Measurements from ENCODE around the gene RNF223. TPM values are rescaled to one million over a fixed set of nuclear protein-coding genes. Genes with fewer than 3 reads are reported as not detected.

RNF223 gene
- total RNA-seq, 1 experiment from 2014 or later, result not detected

DNA sequence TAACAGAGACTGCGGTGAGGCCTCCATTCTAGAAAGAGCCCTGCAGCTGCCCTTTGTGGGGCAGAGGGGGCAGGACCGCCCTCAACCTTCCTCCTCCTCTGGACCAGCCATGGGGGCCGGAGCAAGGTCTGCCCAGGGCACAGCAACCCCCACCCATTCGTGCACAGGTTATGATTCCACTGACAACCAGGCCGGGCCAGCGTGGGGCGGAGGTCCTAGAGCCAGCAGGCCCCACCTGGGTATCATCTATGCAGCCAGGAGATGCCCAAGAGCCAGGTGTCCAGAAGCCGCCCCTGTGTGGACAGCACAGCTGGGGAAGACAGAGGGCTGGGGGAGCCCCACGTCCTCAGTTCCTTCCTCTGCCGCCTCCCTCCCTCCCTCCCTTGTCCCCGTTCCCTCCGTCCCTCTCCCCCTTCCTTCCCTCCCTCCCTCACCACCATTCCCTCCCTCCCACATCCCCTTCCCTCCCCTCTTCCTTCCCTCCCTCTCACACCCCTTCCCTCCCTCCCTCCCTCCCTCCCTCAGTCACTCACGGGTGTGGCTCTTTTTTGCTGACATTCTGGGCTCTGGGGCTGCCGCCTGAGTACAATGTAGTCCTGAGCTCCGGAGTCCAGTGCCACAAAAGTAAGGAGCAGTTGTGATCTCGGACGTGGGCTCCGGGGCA, 12.3 kb downstream of the RNF223 start:
- no CpG with 5 or more reads among the region's 18 CpGs for whole genome bisulfite sequencing (ENCODE audit: extremely low coverage, insufficient read length, low lambda C conversion rate)
- Histone ChIP-seq H3K9ac (ENCODE audit: extremely low read depth, insufficient read length, low read length) (no peak overlapping the region), H3K4me1 (ENCODE audit: insufficient read depth, low read length) (no peaks in the 10 kb centered on the region), H3K14ac (ENCODE audit: insufficient read depth, low read length) (no peak overlapping the region), H3K23me2 (ENCODE audit: insufficient read length, low read depth, low read length, poor library complexity, severe bottlenecking) (peaks cover 8% of the 10 kb centered on the region), H3K18ac (ENCODE audit: insufficient read length, low read depth, low read length) (no peak overlapping the region), H4K20me1 (ENCODE audit: control insufficient read depth, insufficient read depth, insufficient read length) (no peaks in the 10 kb centered on the region), H3K27me3 (ENCODE audit: insufficient read depth, low read length) (peaks cover 6% of the 10 kb centered on the region; the same call in 1 of the 2 replicates), H2BK12ac (ENCODE audit: insufficient read length, low read depth, low read length) (no peak overlapping the region), H3T11ph (ENCODE audit: low read length) (no peak overlapping the region), H3K27ac (ENCODE audit: insufficient read length, low read depth, low read length) (no peak overlapping the region), H4K91ac (ENCODE audit: insufficient read length, low read depth, low read length) (no peak overlapping the region), H4K5ac (ENCODE audit: insufficient read length, low read depth, low read length) (no peak overlapping the region), H2AFZ (ENCODE audit: low read length) (no peak overlapping the region), H3K4ac (ENCODE audit: low read depth, low read length) (no peak overlapping the region), H3K56ac (ENCODE audit: insufficient read length, low read depth, low read length) (no peak overlapping the region), H3K79me1 (ENCODE audit: insufficient read depth, low read depth, low read length, poor library complexity, severe bottlenecking) (no peaks in the 10 kb centered on the region), H3K9me3 (ENCODE audit: control insufficient read depth, low read depth, low read length) (no peaks in the 10 kb centered on the region), H3K79me2 (ENCODE audit: insufficient read depth, low read length) (no peaks in the 10 kb centered on the region), H4K8ac (replicated peaks; ENCODE audit: insufficient read length, low read depth, low read length) (no peak overlapping the region), H3K4me2 (ENCODE audit: insufficient read depth, insufficient read length, low read length) (no peak overlapping the region), H2BK120ac (ENCODE audit: low read depth, low read length, poor library complexity, severe bottlenecking) (no peak overlapping the region), H2BK5ac (ENCODE audit: insufficient read length, low read length) (no peak overlapping the region), H2BK15ac (ENCODE audit: low read depth, low read length) (no peak overlapping the region), H3K23ac (ENCODE audit: insufficient read length, low read depth, low read length) (no peak overlapping the region), H2AK5ac (ENCODE audit: insufficient read length, low read length) (no peak overlapping the region), H2BK20ac (ENCODE audit: low read depth, low read length, poor library complexity, severe bottlenecking) (no peak overlapping the region)
- no peaks in the 10 kb centered on the region for H3K36me3 Mint-ChIP-seq (ENCODE audit: insufficient read depth in 1 of 3, low read depth in 3 of 3)
- H3K4me1 Mint-ChIP-seq, result peaks cover 20 to 25% of the 10 kb centered on the region in 2 experiments
- TF ChIP-seq, protein P1, sequence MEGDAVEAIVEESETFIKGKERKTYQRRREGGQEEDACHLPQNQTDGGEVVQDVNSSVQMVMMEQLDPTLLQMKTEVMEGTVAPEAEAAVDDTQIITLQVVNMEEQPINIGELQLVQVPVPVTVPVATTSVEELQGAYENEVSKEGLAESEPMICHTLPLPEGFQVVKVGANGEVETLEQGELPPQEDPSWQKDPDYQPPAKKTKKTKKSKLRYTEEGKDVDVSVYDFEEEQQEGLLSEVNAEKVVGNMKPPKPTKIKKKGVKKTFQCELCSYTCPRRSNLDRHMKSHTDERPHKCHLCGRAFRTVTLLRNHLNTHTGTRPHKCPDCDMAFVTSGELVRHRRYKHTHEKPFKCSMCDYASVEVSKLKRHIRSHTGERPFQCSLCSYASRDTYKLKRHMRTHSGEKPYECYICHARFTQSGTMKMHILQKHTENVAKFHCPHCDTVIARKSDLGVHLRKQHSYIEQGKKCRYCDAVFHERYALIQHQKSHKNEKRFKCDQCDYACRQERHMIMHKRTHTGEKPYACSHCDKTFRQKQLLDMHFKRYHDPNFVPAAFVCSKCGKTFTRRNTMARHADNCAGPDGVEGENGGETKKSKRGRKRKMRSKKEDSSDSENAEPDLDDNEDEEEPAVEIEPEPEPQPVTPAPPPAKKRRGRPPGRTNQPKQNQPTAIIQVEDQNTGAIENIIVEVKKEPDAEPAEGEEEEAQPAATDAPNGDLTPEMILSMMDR (conservative IDR thresholded peaks at IDR 0.05), result no peak
- H3K4me3 Mint-ChIP-seq, result no peak overlapping the region
- no peaks in the 10 kb centered on the region for H3K9me3 Mint-ChIP-seq
- H3K27ac Mint-ChIP-seq, result no peak overlapping the region
- H3K27me3 Mint-ChIP-seq (ENCODE audit: low read depth), result peaks cover 72% of the 10 kb centered on the region
- no peak for DNase-seq
